A549 (cell line): ENCODE results near the gene NKAIN2. TPM values are rescaled to one million over a fixed set of nuclear protein-coding genes. Genes with fewer than 3 reads are reported as not detected.

Source experiments
- ATAC-seq, 2 experiments: fragments of 200-7000 bp in 1 of 2; fragments of >200 bp in 1 of 2; cut with Nextera tagmentation in 1 of 2; cut with Tn5 transposase in 1 of 2; 3 replicates each; pipeline versions ENCODE4 v1.8.0 to v1.9.1; 2018 to 2020; ENCODE audit warnings: mild to moderate bottlenecking in 1 of 2, moderate library complexity in 1 of 2
- CTCF ChIA-PET: fragments of 300-600 bp; sonication (Branson Sonifier 250); formaldehyde crosslinking; extraction: SDS; loops from one replicate; lab custom pipeline; 2021; ENCODE audit warnings: antibody characterized with exemption, inconsistent platforms; lab: Yijun Ruan, JAX
- POLR2A ChIA-PET: fragments of 350-600 bp; formaldehyde crosslinking; extraction: SDS; loops from one replicate; lab custom pipeline; 2021; ENCODE audit warnings: antibody characterized with exemption, inconsistent platforms; lab: Yijun Ruan, JAX
- DNase-seq, 2 experiments: peaks; one replicate each; pipeline versions ENCODE4 v3.0.0 to v3.0.0-alpha.2; 2011 to 2016; ENCODE audit warnings: low read depth in 1 of 2, low spot score in 1 of 2
- FAIRE-seq: peaks from 2 replicates; lab custom pipeline; 2011; peaks lifted over from hg19 to GRCh38; lab: Jason Lieb, UNC
- H3K27ac ChIP-seq, 2 experiments: fragments of >200 bp; sonication (Bioruptor Twin); formaldehyde crosslinking; 3 replicates each; pipeline ENCODE4 v1.5.1; 2016 to 2017
- H3K4me1 ChIP-seq: fragments of >200 bp; sonication (Bioruptor Twin); formaldehyde crosslinking; 3 replicates; pipeline ENCODE4 v1.6.1; 2016
- H3K4me2 ChIP-seq: fragments of >200 bp; sonication (Bioruptor Twin); formaldehyde crosslinking; 3 replicates; pipeline ENCODE4 v1.6.1; 2016
- H3K4me3 ChIP-seq: fragments of >200 bp; sonication (Bioruptor Twin); formaldehyde crosslinking; 3 replicates; pipeline ENCODE4 v1.5.1; 2016
- H3K9me3 ChIP-seq: fragments of >200 bp; sonication (Bioruptor Twin); formaldehyde crosslinking; 3 replicates; pipeline ENCODE4 v1.6.1; 2016
- BHLHE40 ChIP-seq: IDR thresholded peaks from 2 replicates; pipeline ENCODE4 v1.6.1; 2012; ENCODE audit warnings: low read depth, low read length, inconsistent platforms
- EHMT2 ChIP-seq: fragments of 200-600 bp; sonication (generic); IDR thresholded peaks from 2 replicates; pipeline ENCODE4 v1.6.1; 2016; ENCODE audit warnings: antibody characterized with exemption, low read depth, mild to moderate bottlenecking, moderate library complexity
- EP300 ChIP-seq, 2 experiments: fragments of >200 bp; sonication (Bioruptor Twin); formaldehyde crosslinking; IDR thresholded peaks; 2 replicates in 1 of 2; 3 replicates in 1 of 2; pipeline ENCODE4 v1.6.1; 2016 to 2017
- ESRRA ChIP-seq: fragments of 150-350 bp; IDR thresholded peaks from 2 replicates; pipeline ENCODE4 v1.6.1; 2014; ENCODE audit warnings: mild to moderate bottlenecking, low read length, borderline replicate concordance
- FOSB ChIP-seq: fragments of 250-450 bp; sonication (Bioruptor Pico); IDR thresholded peaks from 2 replicates; pipeline ENCODE4 v1.5.0; 2020; ENCODE audit warnings: mild to moderate bottlenecking, moderate library complexity
- HEYL ChIP-seq: fragments of 250-450 bp; sonication (Bioruptor Pico); IDR thresholded peaks from 2 replicates; pipeline ENCODE4 v1.8.0; 2021; ENCODE audit warnings: mild to moderate bottlenecking, moderate library complexity
- HOXA7 ChIP-seq: fragments of 250-450 bp; sonication (Bioruptor Pico); IDR thresholded peaks from 2 replicates; pipeline ENCODE4 v1.5.0; 2020; ENCODE audit warnings: mild to moderate bottlenecking, moderate library complexity
- HOXB5 ChIP-seq: fragments of 250-450 bp; sonication (Bioruptor Pico); IDR thresholded peaks from 2 replicates; pipeline ENCODE4 v1.5.0; 2020; ENCODE audit warnings: mild to moderate bottlenecking, moderate library complexity
- JUN ChIP-seq, 2 experiments: fragments of >200 bp; sonication (Bioruptor Twin); formaldehyde crosslinking; IDR thresholded peaks; 2 replicates in 1 of 2; 3 replicates in 1 of 2; pipeline ENCODE4 v1.6.1; 2016 to 2017
- JUNB ChIP-seq: fragments of >200 bp; sonication (Bioruptor Twin); formaldehyde crosslinking; IDR thresholded peaks from 2 replicates; pipeline ENCODE4 v1.6.1; 2016
- MAFK ChIP-seq: fragments of 450-650 bp; IDR thresholded peaks from 2 replicates; pipeline ENCODE4 v1.6.1; 2014; ENCODE audit not compliant: partially characterized antibody
- MAZ ChIP-seq: fragments of 150-350 bp; IDR thresholded peaks from 2 replicates; pipeline ENCODE4 v1.6.1; 2014; ENCODE audit warnings: antibody characterized with exemption, low read depth, low read length, borderline replicate concordance
- MYC ChIP-seq: IDR thresholded peaks from 2 replicates; pipeline ENCODE4 v1.6.1; 2012; ENCODE audit warnings: mild to moderate bottlenecking, inconsistent platforms, low read length, improper control_type of control experiment, borderline replicate concordance
- NFE2L2 ChIP-seq: fragments of 150-350 bp; conservative IDR thresholded peaks from 2 replicates; pipeline ENCODE4 v1.6.1; 2014; ENCODE audit warnings: low read length
- NPAS2 ChIP-seq: fragments of 250-450 bp; sonication (Bioruptor Pico); IDR thresholded peaks from 2 replicates; pipeline ENCODE4 v1.8.0; 2022; ENCODE audit warnings: mild to moderate bottlenecking, moderate library complexity, borderline replicate concordance
- POLR2A ChIP-seq: IDR thresholded peaks from 2 replicates; pipeline ENCODE4 v1.6.1; 2012; ENCODE audit warnings: mild to moderate bottlenecking, low read length
- RAD21 ChIP-seq, 2 experiments: fragments of >200 bp in 1 of 2; sonication (Bioruptor Twin) in 1 of 2; formaldehyde crosslinking in 1 of 2; IDR thresholded peaks in 1 of 2; conservative IDR thresholded peaks in 1 of 2; 2 replicates in 1 of 2; 3 replicates in 1 of 2; pipeline ENCODE4 v1.6.1; 2012 to 2018; ENCODE audit warnings: inconsistent platforms in 1 of 2
- RARB ChIP-seq: fragments of 250-450 bp; sonication (Bioruptor Pico); IDR thresholded peaks from 2 replicates; pipeline ENCODE4 v1.8.0; 2021; ENCODE audit warnings: mild to moderate bottlenecking, moderate library complexity
- RFX5 ChIP-seq: fragments of 450-650 bp; IDR thresholded peaks from 2 replicates; pipeline ENCODE4 v1.7.1; 2014; ENCODE audit warnings: antibody characterized with exemption, mild to moderate bottlenecking, moderate library complexity
- SMC3 ChIP-seq: fragments of >200 bp; sonication (Bioruptor Twin); formaldehyde crosslinking; IDR thresholded peaks from 3 replicates; pipeline ENCODE4 v1.6.1; 2018; ENCODE audit warnings: inconsistent platforms
- TFCP2L1 ChIP-seq: fragments of 250-450 bp; sonication (Bioruptor Pico); IDR thresholded peaks from 2 replicates; pipeline ENCODE4 v1.5.0; 2021; ENCODE audit warnings: mild to moderate bottlenecking
- ZC3H11A ChIP-seq: fragments of 450-650 bp; IDR thresholded peaks from 2 replicates; pipeline ENCODE4 v1.6.1; 2014; ENCODE audit warnings: antibody characterized with exemption, mild to moderate bottlenecking
- WGBS: methylation state at CpG from one replicate; pipeline ENCODE4 v1.1.6; 2017; ENCODE audit errors: missing lambda C conversion rate; 5-methylcytosine and 5-hydroxymethylcytosine counted together
- polyA plus RNA-seq, 4 experiments: library from polyadenylated mRNA; depleted of rRNA in 3 of 4; stranded (reverse); fragments of >200 nt; fragmentation: RNase III in 1 of 4; extraction: RNeasy Plus Mini Kit Qiagen cat#74134 plus additional on column Dnase treatment in 1 of 4; gene quantifications; 2 replicates in 3 of 4; 3 replicates in 1 of 4; pipeline ENCODE4 v1.2.3, GENCODE V29; 2011 to 2017
- TF ChIP-seq, protein P1 (sequence below): IDR thresholded peaks from 2 replicates; pipeline ENCODE4 v1.6.1; 2012
- TF ChIP-seq, protein P2 (sequence below): fragments of >200 bp; sonication (Bioruptor Twin); formaldehyde crosslinking; IDR thresholded peaks from 2 replicates; pipeline ENCODE4 v1.6.1; 2016
- TF ChIP-seq, protein P3 (sequence below): IDR thresholded peaks from 2 replicates; pipeline ENCODE4 v1.6.1; 2012
- TF ChIP-seq, protein P4 (sequence below): fragments of 450-650 bp; IDR thresholded peaks from 2 replicates; pipeline ENCODE4 v1.6.1; 2014; ENCODE audit warnings: antibody characterized with exemption
- TF ChIP-seq, protein P5 (sequence below): fragments of 250-450 bp; sonication (Bioruptor Pico); IDR thresholded peaks from 2 replicates; pipeline ENCODE4 v1.5.0; 2020; ENCODE audit warnings: low read depth, mild to moderate bottlenecking, moderate library complexity

NKAIN2 gene
- polyA plus RNA-seq, 2 of the 4 experiments (the other 2 are of a cell fraction): not detected

DNA sequence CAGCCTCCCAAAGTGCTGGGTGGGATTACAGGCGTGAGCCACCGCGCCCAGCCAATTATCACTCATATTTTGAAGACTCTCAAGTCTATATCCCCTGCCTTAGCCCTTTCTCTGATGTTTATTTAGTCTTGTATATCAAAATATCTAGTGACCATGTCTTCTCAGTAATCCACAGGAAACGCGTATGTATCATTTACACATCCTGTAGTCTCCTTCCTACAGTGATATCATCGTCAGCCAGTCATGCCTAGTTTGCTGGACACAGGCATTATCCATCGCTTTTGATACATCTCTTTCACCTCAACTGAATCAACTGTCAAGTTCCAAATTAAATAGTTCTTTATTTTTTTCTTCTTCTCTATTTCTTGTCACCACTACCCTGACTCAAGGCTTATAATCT lies 223.7 kb downstream of the NKAIN2 start:
- TF ChIP-seq MAFK (no peak), BHLHE40 (no peak), NFE2L2 (no peak), HOXB5 (no peak), HOXA7 (CRISPR knock-in tag) (no peak), POLR2A (no peak), RARB (no peak), EP300 (IDR thresholded peaks at IDR 0.05) (no peak), ESRRA (no peak), HEYL (CRISPR knock-in tag) (no peak), SMC3 (no peak), NPAS2 (CRISPR knock-in tag) (no peak), FOSB (CRISPR knock-in tag) (no peak)
- TF ChIP-seq, protein P1, sequence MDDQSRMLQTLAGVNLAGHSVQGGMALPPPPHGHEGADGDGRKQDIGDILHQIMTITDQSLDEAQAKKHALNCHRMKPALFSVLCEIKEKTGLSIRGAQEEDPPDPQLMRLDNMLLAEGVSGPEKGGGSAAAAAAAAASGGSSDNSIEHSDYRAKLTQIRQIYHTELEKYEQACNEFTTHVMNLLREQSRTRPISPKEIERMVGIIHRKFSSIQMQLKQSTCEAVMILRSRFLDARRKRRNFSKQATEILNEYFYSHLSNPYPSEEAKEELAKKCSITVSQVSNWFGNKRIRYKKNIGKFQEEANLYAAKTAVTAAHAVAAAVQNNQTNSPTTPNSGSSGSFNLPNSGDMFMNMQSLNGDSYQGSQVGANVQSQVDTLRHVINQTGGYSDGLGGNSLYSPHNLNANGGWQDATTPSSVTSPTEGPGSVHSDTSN: no peak
- TF ChIP-seq, protein P2, sequence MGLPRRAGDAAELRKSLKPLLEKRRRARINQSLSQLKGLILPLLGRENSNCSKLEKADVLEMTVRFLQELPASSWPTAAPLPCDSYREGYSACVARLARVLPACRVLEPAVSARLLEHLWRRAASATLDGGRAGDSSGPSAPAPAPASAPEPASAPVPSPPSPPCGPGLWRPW: no peak
- TF ChIP-seq, protein P3, sequence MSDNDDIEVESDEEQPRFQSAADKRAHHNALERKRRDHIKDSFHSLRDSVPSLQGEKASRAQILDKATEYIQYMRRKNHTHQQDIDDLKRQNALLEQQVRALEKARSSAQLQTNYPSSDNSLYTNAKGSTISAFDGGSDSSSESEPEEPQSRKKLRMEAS: no peak
- ChIA-PET CTCF (no interaction called here), POLR2A (no interaction called here)
- no peak for FAIRE-seq
- WGBS: 41% methylated on average over 7 of the region's 7 CpGs
- no peak for DNase-seq
- H3K4me1 ChIP-seq: no peaks in the 10 kb centered on the region
- H3K9me3 ChIP-seq: no peaks in the 10 kb centered on the region
- ATAC-seq: no peak
- H3K4me3 ChIP-seq: no peak overlapping the region
- no peak overlapping the region for H3K4me2 ChIP-seq
- no peak overlapping the region for H3K27ac ChIP-seq

DNA sequence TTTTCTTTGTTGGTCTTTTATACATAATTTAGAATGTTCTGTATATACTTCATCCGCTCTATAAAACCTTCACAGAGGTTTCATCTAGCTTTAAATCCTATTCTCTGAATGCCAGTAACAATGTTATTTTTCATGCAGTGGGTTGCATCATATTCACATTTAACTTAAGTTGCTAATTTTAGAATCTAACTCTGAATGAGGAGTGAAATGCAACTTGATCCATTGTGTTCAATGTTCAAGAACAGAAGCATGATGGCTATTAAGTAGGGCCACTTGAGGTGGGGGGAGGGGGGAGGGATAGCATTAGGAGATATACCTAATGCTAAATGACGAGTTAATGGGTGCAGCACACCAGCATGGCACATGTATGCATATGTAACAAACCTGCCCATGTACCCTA lies 224.5 kb downstream of the NKAIN2 start:
- H3K9me3 ChIP-seq: no peaks in the 10 kb centered on the region
- ChIA-PET POLR2A (no interaction called here), CTCF (no interaction called here)
- WGBS: 21% methylated on average over 2 of the region's 2 CpGs
- TF ChIP-seq, protein P2: no peak
- TF ChIP-seq MYC: no peak
- no peak for TF ChIP-seq MAFK
- TF ChIP-seq MAZ: no peak
- TF ChIP-seq JUN (IDR thresholded peaks at IDR 0.05): no peak
- TF ChIP-seq, protein P4, sequence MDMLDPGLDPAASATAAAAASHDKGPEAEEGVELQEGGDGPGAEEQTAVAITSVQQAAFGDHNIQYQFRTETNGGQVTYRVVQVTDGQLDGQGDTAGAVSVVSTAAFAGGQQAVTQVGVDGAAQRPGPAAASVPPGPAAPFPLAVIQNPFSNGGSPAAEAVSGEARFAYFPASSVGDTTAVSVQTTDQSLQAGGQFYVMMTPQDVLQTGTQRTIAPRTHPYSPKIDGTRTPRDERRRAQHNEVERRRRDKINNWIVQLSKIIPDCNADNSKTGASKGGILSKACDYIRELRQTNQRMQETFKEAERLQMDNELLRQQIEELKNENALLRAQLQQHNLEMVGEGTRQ: no peak
- no peak for TF ChIP-seq HOXA7 (CRISPR knock-in tag)
- TF ChIP-seq, protein P5, sequence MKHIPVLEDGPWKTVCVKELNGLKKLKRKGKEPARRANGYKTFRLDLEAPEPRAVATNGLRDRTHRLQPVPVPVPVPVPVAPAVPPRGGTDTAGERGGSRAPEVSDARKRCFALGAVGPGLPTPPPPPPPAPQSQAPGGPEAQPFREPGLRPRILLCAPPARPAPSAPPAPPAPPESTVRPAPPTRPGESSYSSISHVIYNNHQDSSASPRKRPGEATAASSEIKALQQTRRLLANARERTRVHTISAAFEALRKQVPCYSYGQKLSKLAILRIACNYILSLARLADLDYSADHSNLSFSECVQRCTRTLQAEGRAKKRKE (CRISPR knock-in tag): no peak
- no peak for TF ChIP-seq RFX5
- TF ChIP-seq JUNB: no peak
- no peak for TF ChIP-seq HEYL (CRISPR knock-in tag)
- no peak for TF ChIP-seq NPAS2 (CRISPR knock-in tag)
- no peak for TF ChIP-seq RARB
- no peak for TF ChIP-seq RAD21 (conservative IDR thresholded peaks at IDR 0.05 in 1 of 2, IDR thresholded peaks at IDR 0.05 in 1 of 2)
- TF ChIP-seq EP300 (IDR thresholded peaks at IDR 0.05): no peak
- TF ChIP-seq TFCP2L1 (CRISPR knock-in tag): no peak
- TF ChIP-seq EHMT2: no peak
- TF ChIP-seq ZC3H11A: no peak
- no peak for TF ChIP-seq SMC3
- ATAC-seq (no peak), FAIRE-seq (no peak), DNase-seq (no peak)
- H3K27ac ChIP-seq: no peak overlapping the region
- no peak overlapping the region for H3K4me2 ChIP-seq
- no peaks in the 10 kb centered on the region for H3K4me1 ChIP-seq
- H3K4me3 ChIP-seq: no peak overlapping the region
